Measurements from ENCODE around the gene UST.

Gene UST

GRCh38 chr6:149082320-149082719, 335.5 kb downstream of the UST start:
- ChIA-PET CTCF (interaction anchor here (0.5 to 4.5 kb wide), 31 partner anchors 11 to 435 kb away, joined by 3 to 38 read pairs (median 4); no protein-coding TSS in a partner anchor), POLR2A (no interaction called here)
- peak; percentile 69 for DNase-seq (ENCODE audit: extremely low spot score)
- TF ChIP-seq, protein P1, sequence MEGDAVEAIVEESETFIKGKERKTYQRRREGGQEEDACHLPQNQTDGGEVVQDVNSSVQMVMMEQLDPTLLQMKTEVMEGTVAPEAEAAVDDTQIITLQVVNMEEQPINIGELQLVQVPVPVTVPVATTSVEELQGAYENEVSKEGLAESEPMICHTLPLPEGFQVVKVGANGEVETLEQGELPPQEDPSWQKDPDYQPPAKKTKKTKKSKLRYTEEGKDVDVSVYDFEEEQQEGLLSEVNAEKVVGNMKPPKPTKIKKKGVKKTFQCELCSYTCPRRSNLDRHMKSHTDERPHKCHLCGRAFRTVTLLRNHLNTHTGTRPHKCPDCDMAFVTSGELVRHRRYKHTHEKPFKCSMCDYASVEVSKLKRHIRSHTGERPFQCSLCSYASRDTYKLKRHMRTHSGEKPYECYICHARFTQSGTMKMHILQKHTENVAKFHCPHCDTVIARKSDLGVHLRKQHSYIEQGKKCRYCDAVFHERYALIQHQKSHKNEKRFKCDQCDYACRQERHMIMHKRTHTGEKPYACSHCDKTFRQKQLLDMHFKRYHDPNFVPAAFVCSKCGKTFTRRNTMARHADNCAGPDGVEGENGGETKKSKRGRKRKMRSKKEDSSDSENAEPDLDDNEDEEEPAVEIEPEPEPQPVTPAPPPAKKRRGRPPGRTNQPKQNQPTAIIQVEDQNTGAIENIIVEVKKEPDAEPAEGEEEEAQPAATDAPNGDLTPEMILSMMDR (IDR thresholded peaks at IDR 0.05; ENCODE audit: control extremely low read depth, extremely low read depth, low read depth, missing control alignments), result peak; percentile 81

GRCh38 chr6:149084026-149084425, 337.2 kb downstream of the UST start:
- DNase-seq (ENCODE audit: extremely low spot score), result no peak
- ChIA-PET POLR2A (no interaction called here), CTCF (interaction anchor here (1.0 to 4.5 kb wide), 11 partner anchors 9 to 433 kb away, joined by 3 to 38 read pairs (median 6); no protein-coding TSS in a partner anchor)
- TF ChIP-seq, protein P1 (IDR thresholded peaks at IDR 0.05; ENCODE audit: control extremely low read depth, extremely low read depth, low read depth, missing control alignments), result no peak

- DNase-seq (ENCODE audit: extremely low spot score), result no peak
- ChIA-PET POLR2A (no interaction called here), CTCF (interaction anchor here (1.0 to 4.5 kb wide), 15 partner anchors 10 to 432 kb away, joined by 3 to 38 read pairs (median 4); partner anchors contain the start of gene ZC3H12D)
- TF ChIP-seq, protein P1 (IDR thresholded peaks at IDR 0.05; ENCODE audit: control extremely low read depth, extremely low read depth, low read depth, missing control alignments), result no peak
Measured at GRCh38 chr6:149084808-149085556, 338.2 kb downstream of the UST start.

DNA sequence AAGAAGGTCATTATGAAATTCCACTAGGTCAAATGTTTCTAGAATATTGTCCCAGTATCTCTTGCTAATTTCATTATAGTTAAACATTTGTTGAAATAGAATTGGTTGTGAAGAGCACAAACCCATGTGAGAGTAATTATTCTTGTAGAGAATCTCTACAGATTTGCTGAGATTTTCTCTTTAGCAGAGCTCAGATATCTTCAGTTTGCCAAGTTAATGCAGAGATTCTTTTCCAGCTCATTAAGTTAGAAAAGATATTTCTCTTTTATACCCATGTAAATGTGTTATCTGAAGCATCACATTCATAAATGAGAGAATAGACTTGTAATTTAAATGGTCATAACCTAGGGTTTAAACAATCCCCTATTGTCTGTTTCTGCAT, 338.7 kb downstream of the UST start:
- TF ChIP-seq, protein P1 (IDR thresholded peaks at IDR 0.05; ENCODE audit: control extremely low read depth, extremely low read depth, low read depth, missing control alignments), result no peak
- DNase-seq (ENCODE audit: extremely low spot score), result no peak
- POLR2A ChIA-PET, result no interaction called here
- CTCF ChIA-PET, result interaction anchor here (1.0 to 4.5 kb wide), 12 partner anchors 9 to 432 kb away, joined by 3 to 38 read pairs (median 5); partner anchors contain the start of gene ZC3H12D

- ChIA-PET CTCF (no interaction called here), POLR2A (no interaction called here)
- DNase-seq (ENCODE audit: extremely low spot score), result no peak
- TF ChIP-seq, protein P1 (IDR thresholded peaks at IDR 0.05; ENCODE audit: control extremely low read depth, extremely low read depth, low read depth, missing control alignments), result no peak
Measured at GRCh38 chr6:149086363-149086762, 339.5 kb downstream of the UST start.

GRCh38 chr6:149087898-149088297, 341.1 kb downstream of the UST start:
- ChIA-PET POLR2A (no interaction called here), CTCF (interaction anchor here (0.8 to 2.0 kb wide), 11 partner anchors 9 to 346 kb away, joined by 3 to 9 read pairs (median 5); no protein-coding TSS in a partner anchor)
- no peak for DNase-seq (ENCODE audit: extremely low spot score)
- TF ChIP-seq, protein P1 (IDR thresholded peaks at IDR 0.05; ENCODE audit: control extremely low read depth, extremely low read depth, low read depth, missing control alignments), result no peak

Measured in GM10248 (cell line).